DMS53 treated with DMSO at 0.1 percent for 48 hours (cell line): ENCODE measurements around the gene HOPX.
"Not testable (repeated sequence)": the region's sequence is repeated elsewhere in the genome, so short reads cannot be mapped to it uniquely, and the experiment has no call there.

Experiments used
- DNase-seq: peaks from one replicate; lab custom pipeline; 2025; ENCODE audit not compliant: unreplicated experiment; lab: John Stamatoyannopoulos, UW

HOPX gene

DNA sequence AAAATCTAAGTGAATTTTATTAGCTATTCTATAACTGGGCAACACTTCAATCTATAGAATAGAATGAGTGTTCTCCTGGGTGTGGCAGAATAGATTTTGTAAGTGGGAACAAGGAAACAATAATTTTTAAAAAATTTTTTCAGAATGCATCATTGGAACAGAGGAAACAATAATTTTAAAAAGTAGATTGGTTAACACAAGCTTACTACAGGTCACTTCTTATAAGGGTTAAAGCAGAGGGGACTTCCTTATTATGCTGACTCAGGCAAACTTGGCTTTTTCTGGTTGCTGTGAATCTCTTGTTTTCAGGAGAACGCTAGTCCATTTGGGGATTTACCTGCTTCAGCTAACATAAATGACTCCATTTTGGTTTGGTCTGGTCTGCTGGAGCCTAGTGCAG is 52.5 kb downstream of the HOPX start:
- no peak for DNase-seq

DNA sequence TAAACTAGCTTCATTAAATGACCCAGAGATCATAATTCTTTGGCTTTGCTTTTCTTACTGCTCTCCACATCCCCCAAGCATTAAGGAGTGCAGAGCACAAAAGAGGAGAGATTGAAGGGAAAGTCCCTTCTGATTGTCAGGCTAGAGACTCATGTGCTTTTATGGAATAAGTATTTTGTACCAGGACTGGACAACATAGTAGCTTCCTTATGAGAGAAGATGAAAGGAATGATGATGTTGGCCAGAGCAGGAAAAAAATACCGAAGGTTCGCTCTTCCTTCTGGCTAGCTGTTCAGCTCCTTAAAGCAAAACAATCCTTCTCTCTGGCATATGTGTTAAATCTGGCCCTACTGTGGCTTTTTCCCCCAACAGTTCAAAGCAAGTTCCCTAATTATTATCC is 53.1 kb downstream of the HOPX start:
- no peak for DNase-seq

DNA sequence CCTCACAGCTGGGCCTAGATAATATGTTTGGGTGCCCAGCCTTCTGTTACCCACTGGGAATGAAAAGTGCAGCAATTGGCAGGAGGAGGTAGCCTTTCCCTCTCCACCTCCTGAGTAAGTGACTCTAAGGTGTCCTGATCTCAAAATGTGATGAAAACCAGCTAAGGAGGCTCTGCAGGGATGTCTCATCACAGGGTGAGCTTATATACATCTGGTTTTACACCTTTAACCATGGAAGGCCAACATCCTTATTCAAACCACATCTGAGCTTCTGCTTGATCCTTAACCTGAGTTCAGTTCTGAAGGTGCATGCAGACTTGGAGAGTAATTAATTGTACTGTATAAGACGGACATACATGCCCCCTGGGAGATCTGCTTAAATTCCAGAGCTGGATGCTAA is 53.7 kb downstream of the HOPX start:
- no peak for DNase-seq

DNA sequence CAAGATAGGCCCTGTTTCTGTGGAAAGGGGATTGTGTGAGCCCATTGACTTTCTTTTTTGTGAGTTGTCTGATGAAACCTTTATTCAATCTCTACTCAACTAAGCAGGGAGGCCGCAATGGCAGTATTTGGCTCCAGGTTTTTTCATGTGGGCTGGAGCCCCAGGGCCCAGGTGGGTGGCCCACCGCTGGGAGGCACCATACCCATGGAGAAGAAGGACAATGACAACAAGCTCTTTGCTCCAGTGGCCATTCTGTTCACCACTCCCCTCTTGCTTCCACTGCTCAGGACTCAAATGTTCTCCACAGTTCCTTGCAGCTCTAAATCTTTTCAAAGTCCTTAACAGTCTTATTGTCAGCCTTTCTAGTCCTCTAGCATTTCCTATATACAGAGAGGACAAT is 54.1 kb downstream of the HOPX start:
- DNase-seq, result no peak

DNA sequence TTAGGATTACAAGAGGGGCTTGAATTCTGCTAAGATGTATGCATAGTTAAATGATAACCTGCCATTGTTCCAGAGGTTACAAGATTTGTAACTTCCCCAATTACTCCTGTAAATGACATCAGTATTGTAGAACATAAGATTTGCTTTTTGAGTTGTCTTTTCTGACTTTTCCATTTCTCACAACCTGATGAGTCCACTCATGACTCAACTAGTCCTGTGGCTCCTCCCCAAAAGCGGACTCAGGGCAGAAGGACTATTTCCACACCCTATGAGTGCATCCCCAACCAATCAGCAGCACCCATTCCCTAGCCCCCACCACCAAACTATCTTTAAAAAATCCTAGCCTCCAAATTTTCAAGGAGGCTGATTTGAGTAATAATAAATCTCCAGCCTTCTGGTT is 54.7 kb downstream of the HOPX start:
- no peak for DNase-seq

DNA sequence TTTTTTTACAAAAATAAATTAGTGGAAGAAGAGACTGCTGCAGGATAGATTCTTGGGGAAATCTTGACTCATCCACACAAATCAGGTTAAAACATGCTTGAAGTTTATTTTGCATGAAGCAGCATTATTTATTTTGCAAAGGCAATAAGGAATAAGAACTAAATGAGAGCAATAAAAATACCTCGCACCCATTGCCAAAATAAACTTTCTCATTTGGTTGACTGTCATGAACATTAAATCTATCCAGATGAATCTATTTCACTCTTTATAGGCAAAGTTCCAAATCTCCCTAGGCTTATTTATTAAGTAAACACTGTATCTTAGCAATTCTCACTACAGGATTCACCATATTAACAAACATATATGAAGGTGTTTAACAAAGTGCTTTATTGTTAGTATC is 58.9 kb downstream of the HOPX start:
- no peak for DNase-seq

DNA sequence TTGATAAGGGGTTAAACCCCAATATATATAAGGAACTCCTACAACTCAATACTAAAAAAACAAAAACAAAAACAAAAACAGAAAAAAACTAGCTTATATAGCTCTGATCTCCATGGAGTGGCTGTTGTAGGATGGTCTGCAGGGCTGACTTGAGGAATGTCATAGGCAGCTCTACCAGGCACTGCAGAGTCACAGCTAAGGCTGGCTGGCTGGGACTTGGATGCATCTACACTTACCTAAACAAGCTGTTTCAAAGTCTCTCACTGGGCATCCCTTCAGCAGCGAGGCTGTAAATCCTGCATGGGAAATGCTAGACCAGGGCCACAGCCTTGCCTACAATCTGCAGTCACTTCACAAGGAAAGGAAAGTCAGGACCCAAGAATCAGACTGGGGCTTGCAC is 61.3 kb downstream of the HOPX start:
- DNase-seq, result no peak

DNA sequence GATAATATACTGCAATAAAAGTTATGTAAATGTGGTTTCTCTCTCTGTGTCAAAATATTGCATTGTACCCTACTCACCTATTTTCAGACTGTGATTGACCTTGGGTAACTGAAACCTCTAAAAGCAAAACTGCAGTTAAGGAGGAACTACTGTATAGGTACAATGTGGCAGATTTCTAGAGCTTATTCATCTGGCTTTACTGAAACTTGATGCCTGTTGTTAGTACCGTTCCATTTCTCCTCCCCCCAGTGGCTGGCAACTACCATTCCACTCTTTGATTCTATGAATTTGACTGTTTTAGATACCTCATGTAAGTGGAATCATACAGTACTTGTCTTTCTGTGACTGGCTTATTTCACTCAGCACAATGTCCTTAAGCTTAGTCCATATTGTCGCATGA is 61.9 kb downstream of the HOPX start:
- no peak for DNase-seq

DNA sequence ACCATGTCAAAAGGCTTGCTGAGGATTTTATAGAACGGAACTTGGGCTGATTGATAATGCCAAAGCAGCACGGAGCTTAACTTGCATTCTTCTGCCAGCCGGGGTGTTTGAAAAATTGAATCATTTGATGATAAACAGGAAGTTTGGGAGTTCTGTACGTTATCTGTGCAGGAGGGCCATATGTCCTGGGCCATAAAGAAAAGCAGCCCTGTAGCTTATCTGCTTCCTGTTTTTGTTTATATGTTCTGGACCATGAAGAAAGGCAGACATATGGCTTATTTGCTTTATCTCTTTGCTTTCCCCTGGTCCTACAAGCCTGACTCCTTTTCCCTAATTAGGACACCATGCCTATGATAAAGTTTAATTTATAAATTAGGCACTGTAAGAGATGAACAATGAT is 62.4 kb downstream of the HOPX start:
- DNase-seq, result no peak

DNA sequence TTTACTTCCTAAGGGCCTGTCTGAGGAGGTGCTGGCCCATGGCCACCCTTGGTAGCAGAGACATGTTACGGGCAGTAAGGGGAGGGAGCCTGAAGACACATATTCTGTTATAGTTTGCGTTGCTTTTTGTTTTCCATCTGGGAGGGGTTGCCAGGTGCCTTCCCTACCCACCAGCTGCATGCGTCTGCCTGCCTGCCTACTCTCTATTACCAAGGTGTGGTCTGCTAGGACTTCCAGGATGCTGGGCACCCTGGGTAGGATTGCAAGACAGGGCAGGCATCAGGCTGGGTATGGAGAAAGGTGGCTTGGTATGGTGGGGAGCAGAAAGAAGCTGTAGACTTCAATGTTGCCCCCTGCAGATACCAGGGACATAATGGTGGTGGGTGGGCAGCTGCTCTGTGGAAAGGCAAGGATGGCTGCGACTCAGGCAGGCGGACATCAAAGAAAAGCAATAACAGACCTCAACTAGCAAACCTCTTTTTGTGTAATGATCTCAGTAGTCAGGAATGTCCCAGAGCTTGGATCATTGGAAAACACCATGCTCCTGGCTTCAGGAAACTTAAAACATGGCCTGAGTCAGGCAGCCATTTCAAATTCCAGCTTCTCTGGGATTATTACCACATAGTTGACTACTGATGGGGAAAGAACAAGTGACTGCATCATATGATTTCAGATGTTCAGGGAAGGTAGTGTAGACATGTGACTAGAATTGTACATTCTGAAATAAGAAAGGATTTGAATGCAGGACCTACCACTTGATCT is 67.8 kb downstream of the HOPX start:
- DNase-seq, result no peak

DNA sequence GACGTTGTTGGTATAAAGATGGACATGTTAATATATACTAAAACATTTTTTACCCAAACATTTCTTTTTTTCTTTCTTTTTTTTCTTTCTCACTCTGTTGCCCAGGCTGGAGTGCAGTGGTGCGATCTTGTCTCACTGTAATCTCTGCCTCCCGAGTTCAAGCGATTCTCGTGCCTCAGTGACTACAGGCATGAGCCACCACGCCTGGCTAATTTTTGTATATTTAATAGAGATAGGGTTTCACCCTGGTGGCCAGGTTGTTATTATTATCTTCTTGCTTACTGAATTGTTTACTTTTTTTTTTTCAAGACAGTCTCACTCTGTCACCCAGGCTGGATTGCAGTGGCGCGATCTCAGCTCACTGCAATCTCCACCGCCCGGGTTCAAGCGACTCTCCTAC is 68.8 kb downstream of the HOPX start:
- no peak for DNase-seq

DNA sequence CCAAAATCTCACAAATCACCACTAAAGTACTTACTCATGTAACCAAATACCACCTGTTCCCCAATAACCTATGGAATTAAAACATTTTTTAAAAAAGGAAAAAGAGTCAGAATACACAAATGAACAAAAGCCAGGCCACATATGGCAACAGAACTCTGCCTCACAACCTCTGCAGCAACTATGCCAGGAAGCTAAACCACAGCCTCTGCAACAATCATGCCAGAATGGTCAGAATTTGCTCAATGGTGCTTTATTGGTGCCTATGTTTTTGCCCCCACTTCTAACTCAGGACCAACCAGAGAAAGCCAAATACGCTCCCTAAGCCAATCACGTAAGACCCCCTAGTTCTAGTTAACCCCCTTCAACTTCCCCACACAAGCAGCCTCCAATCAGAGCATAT is 69.6 kb downstream of the HOPX start:
- DNase-seq, result no peak

DNA sequence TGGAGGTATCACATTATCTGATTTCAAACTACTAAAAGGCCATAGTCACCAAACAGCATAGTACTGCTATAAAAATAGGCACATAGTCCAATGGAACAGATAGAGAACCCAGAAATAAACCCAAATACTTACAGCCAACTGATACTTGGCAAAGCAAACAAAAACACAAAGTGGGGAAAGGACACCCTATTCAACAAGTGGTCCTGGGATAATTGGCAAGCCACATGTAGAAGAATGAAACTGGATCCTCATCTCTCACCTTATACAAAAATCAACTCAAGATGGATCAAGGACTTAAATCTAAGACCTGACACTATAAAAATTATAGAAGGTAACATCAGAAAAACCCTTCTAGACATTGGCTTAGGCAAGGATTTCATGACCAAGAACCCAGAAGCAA is 70.9 kb downstream of the HOPX start:
- DNase-seq, result not testable (repeated sequence)

DNA sequence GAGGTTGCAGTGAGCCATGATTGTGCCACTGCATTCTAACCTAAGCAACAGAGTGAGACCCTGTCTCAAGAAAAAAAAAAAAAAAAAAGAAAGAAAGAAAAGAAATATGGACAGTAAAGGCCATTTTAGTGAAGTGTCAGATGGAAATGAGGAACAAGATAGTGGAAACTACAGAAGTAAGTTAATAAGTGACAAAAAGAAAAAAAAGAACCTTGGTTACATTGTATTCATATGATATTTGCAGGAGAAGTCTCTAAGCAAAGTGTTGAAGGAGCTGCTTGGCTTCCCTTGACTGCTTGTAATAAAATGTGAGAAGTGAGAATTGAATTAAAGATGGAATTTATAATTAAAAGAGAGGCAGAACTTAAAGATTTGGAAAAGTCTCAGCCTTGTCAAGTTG is 73.2 kb downstream of the HOPX start:
- DNase-seq, result no peak

DNA sequence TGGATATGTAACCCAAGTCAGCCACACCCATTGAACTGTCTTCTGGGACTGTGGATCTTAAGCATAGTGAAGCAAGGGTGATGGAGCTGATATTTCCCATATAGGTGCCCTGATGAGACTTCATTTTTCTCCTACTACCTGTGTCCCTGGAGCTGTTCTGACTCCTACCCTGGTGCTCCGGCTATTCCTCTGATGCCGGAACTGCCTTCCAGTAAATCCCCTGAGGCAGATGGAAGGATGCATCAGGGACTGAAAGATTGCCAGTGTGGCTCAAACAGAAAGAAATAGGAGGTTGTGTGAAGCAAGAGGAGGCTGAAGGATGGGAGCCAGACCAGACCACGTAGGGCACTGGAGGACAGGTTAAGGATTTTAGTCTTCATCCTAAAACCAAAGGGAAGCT is 74.7 kb downstream of the HOPX start:
- DNase-seq, result no peak

DNA sequence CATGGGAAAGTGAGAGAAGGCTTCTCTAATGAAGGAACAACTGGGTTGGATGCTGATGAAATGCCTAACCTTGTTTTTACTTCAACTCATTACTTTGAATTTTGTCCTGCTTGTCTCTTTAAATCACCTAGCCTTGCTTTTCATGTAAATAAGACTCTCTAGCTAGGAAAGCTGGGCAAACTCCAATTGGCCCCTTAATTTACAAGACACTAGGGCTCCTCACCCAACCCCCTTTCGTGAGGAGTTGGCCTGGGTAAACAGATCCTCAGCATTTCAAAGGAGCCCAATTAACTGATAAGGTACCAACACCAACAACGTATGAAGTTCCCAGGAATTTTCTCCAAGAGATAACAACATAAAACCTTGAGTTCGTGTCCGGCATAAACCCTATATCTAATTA is 75.6 kb downstream of the HOPX start:
- not testable (repeated sequence) for DNase-seq

DNA sequence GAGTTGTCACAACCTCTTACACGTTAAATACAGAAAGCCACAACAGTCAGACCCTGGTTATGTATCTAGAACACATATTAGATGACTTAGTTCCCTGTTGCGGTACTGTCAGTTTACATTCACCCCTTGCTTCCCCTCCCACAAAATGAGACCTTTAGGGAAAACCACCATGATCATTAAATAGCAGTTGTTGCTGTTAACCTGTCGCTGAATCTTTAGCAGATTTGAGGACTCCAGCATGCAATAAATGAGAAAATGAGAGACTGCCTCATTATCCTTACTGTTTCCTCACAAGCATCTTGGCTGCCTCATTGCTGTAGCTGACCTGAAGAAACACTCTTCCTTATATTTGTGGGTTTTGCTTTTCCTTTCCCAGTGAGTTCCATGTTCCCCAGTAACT is 77.8 kb downstream of the HOPX start:
- no peak for DNase-seq
